Globus pallidus (tissue), 1 donor: ENCODE measurements around the gene ZCCHC24.

Experiments used
- DNase-seq: peaks from one replicate; pipeline ENCODE4 v3.0.0-alpha.2; 2015; ENCODE audit warnings: low spot score

ZCCHC24 gene

DNA sequence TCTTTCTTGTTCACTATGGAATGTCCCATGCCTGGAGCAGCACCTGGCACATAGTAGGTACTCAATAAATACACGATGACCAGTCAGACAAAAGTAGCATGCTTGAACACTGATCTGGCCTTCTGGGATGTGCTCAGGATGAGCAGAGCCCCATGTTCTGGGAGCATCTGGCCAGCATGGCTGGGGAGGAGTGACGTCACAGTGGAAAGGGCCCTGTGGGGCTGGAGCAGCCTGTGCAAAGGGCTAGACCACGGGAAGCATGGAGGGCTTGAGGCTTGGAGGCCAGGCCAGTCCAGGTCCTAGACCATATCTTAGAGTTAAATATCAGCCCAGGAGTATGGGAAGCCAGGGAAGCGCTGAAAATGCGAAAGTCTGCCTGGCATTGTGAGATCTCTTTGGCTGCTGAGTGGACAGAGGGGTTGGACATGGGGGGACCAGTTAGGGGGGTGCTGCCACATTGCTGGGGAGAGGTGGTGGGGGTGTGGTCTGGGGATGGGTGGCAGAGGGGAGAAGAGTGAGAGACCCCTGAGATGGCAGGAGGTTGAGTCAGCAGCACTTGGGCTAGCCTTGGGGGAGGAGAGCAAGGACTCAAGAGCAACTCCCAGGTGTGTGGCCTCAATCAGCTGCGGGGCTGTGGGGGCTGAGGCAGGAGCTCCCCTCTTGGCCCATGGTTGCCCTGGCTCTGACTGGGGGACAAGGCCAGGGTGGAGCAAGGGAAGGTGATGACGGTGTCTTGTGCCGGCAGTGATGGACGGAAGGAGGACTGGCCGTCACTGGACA, 34.9 kb downstream of the ZCCHC24 start:
- DNase-seq: peak; percentile 69

DNA sequence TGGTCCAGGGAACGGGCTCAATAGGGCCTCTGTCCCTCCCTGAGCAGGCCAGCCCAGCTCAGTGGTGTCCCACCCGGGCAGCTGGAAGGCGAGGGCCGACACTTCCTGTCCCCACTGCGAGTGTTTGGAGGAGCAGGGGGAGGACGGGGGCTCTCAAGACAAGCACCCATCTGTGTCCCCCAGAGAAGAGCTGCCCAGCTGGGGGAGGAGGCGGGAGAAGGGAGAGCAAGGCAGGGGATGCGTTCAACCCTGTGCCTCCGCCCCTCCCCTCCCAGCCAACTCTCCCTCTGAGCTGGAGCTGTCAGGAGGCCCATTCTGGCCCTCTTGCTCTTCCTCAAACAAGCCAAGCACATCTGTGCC, 35.7 kb downstream of the ZCCHC24 start:
- peak; percentile 100 for DNase-seq

DNA sequence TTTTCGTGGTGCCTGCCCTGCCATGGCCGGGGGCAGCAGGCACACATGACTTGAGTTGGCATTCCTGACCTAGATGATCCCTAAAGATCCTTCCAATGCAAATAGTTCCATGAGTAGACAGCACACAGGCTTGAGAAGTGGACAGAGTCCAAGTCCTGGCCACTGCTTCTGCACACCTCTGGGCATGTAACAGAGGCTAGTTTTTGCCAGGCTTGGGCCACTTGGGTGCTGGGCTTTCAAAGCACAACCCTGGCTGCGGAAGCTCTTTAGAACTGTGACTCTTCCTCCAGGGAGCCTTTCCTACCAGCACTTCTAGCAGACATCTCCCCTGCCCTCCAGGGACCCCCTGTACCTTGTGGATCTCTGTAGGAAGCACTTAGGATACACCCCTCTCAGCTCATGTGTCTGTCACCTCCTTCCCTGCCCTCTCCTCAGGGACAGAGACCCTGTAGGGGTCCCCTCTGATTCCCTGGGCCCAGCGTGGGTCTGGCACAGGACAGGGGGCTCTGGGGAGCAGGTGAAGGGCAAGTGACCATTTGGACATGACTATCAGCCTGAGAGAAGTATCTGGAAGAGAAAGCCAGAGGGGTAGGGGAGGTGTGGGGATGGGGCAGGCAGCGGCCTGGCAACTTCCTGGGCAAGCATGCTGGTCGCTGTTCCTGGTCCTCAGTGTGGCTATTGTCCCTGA, 36.2 kb downstream of the ZCCHC24 start:
- DNase-seq: no peak

GRCh38 chr10:79407811-79408795, 37.3 kb downstream of the ZCCHC24 start:
- no peak for DNase-seq

GRCh38 chr10:79407423-79407796, 38.0 kb downstream of the ZCCHC24 start:
- DNase-seq: no peak

DNA sequence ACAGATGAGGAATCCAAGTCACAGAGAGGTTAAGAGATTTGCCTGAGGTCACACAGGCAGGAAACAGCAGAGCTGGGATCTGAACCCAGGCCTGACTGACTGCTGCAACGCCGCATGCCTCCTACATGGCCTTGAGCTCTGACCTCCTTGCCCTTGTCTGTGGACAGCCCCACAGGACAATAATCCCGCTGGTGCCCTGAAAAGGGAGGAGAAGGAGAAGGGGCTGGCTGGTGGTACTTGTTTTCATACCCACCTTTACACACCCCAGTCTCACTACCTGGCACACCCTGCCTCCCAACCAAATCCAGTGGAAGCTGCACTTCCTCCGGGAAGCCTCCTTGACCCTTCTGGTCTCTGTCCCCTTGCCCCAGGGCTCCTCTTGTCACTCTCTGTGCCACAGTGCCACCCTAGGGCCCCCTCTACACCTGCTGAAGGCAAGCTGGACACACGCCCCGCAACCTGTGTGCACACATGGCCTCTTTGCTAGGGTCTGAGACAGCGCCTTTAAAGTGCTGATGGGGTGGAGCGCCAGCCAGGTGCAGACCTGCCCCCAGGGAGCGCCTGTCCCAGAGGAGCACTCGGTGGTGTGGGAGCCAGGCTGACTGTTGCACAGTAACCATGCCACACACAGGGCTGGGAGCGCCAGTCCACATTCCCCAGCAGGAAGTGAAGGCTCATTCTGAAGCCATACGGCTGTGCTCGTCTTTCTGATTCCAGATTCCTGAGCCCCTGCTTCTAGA, 38.6 kb downstream of the ZCCHC24 start:
- DNase-seq: no peak

DNA sequence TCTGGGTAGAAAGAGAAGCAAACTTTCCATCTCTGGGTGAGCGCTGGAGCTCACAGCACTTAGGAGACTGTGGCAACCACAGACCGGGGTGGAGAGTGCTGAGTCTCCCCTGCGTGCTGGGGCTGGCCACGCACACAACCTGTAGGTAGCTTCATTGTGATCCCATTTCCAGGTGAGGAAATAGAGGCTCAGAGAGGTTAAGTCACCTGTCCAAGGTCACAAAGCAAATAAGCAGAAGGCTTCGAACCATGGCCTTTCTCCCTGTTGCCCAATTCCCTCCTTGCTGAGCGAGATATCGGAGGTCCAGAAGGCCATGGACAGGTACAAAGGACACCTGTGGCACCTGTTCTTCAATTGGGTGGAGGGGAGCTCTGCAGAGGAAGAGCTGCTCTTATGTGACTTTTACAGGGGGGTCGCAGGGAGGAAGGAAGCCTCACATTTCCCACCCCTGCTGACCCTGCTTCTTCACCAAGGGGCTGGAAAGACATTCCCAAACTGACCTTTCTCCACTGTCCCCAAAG, 39.4 kb downstream of the ZCCHC24 start:
- DNase-seq: no peak

DNA sequence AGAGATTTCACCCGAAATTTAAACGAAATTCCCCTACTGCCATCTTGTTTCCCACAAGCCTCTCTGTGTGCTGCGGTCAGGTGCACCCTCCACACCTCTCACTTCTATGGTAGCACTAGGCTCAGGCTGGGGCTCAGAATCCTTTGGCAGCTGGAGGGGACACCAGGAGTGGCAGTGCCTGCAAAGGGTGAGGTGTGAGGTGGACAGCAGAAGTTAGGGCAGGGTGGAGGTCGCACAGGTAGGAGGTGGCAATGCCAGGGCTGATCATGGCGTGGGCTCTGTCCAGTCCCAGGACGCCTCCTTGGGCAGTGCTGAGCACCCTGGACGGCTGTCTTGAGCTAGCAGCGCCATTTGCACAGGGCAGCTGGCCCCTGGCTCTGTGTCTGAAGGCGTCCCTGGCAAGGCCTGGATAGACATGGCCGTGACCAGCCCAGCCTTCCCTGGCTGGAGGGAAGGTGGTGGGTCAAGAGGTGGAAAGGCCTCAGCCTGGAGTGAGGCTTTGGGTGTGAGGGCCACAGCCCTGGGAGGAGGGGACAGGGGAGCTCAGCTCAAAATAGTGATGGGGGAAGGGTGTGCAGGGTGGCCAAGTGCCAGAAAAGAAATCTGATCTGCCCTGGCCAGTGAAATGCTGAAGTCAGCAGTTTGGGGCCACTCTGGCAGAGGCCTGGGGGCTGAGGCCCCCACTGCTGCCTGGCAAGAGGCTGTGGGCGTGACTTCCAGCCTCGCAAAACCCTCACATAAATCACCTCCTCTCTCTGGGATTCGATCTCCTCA, 40.0 kb downstream of the ZCCHC24 start:
- DNase-seq: no peak

GRCh38 chr10:79404690-79405131, 40.7 kb downstream of the ZCCHC24 start:
- no peak for DNase-seq

DNA sequence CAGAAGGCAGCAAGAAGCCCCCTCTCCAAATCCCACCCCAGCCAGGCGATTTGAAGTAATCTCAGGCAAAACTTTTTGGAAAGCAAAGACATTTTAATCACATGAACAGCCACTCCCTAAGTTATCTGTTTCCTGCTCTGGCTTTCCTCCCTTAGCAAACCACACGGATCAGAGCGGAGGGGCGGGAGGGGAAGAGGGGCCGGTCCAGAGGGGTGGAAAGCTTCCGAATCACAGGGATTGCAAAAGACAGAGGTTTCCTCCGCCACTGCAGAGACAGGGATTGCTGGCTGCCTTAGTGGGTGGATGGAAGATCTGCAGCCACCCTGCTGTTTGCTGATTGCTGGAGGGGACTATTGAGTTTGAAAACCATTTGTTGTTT, 41.2 kb downstream of the ZCCHC24 start:
- no peak for DNase-seq

DNA sequence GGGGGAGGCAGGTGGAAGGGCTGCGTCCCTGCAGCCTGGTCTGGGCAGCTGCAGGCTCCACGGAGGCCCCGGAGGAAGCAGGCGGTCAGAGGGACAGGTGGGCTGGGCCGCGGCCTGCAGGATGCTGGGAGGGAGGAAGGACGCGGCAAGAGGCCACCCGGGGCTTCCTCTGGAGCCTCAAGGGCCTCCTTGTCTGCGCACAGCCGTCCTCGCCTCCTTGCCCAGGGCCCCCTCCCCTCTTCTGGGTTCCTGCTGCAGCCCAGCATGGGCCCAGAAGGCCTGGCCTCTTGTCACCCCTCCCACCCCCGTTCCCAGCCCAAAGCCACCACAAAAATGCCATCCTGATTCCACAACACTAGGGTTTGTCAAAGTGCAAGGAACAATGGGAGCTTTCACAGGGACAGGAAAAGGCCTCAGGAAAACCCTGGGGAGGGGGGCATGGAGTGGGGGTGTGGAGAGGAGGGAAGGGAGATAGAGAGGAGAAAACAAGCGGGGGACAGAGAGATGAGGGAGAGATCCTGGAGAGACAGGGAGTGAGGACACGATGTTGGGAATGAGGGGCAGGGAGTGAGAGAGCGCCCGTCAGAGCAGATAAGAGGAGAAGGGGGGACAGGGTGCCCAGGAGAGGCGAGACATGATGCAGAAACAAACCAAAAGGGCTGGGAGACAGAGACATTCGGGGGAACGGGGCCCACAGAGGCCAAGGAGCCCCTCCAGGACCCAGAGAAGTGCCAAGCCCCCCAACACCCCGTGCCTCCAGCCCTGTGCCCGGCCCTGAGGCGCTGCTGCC, 41.8 kb downstream of the ZCCHC24 start:
- DNase-seq: peak; percentile 95

DNA sequence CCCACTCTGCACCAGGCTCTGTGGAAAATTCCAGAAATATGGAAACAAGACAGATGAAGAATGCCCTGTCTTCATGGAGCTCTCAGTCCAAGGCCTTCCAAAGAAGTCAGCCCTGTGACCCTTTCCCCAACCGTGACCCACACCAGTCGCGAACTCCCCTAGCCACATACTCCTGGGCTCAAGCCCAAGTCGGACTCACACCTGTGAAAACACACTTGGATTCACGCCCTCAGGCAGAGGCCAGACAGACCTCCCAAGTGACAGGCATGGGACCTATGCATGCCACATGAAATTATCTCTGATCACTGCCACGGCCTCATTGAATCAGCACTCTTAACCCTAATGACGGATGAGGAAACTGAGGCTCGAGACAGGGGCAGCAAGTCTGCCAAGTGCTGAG, 42.5 kb downstream of the ZCCHC24 start:
- no peak for DNase-seq

- DNase-seq: no peak
These were observed 42.8 kb downstream of the ZCCHC24 start for GRCh38 chr10:79402625-79402946.

DNA sequence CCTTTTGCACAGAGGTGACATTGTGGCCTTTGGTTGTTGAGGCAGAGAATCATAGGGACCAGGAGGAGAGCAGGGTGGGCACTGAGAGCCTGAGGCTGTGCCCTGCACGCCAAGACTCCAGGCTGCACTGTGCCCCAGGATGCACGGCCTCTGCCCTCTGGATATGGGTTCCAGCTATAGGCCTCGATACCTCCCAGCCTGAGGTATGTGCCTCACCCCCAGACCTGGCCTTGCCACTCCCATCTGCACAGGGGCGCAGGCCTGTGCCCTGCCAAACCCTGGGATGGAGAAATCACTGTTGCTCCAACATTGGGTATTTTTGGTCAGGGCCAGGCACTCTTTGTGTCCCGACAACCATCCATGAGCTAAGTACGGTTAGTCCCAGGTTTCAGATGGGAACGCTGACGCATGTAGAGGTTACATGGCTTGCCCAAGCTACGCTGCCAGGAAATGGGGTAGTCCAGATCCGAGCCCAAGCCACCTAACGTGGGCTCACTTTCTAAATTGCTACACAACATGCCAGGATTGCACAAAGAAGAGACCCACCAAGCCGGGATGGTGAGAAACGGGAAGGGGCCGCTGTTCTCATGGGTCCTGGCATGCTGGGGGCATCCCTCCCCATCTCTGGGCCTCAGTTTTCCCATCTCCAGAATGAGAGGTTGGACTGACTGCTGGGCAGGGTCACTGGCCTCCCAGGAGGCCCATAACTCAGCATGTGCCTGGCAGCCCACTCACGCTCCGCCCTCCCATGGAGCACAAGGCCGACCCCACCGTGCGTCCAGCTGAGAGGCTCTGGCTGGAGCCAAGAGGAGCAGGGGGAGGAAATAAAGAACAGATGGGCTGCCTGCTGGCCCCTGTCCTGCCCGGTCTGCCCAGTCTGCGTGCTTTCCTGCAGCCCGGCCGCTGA, 44.2 kb downstream of the ZCCHC24 start:
- peak; percentile 70 for DNase-seq

- no peak for DNase-seq
These were observed 45.0 kb downstream of the ZCCHC24 start for GRCh38 chr10:79400146-79401004.

GRCh38 chr10:79399223-79399831, 46.1 kb downstream of the ZCCHC24 start:
- peak; percentile 81 for DNase-seq

DNA sequence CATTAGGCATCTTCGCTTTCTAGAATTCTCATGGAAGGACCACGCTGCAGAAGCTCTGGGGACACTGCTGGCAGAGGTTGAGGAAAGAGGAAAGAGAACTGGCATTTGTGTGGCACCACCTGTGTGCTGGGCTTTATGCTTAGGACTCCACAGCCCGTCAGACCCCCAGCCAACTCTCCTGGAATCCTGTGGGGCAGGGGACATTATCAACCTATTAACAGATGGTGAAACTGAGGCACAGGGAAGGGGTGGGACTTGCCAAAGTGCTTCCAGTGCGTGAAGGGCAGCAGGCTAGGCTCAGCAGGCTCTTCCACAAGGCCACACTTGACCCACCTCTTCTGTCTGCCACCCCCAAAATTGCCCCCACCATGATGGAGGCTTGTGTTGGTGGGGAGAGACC, 46.8 kb downstream of the ZCCHC24 start:
- DNase-seq: no peak
